Measurements from ENCODE around the gene TGFB1I1.

TGFB1I1 gene

GRCh38 chr16:31452631-31453106 is 19.3 kb upstream of the TGFB1I1 start:
- no peak for DNase-seq (ENCODE audit: low read depth)

GRCh38 chr16:31453255-31454204 is 18.4 kb upstream of the TGFB1I1 start:
- no peak for DNase-seq (ENCODE audit: low read depth)

- DNase-seq (ENCODE audit: low read depth): no peak
Observed at GRCh38 chr16:31455601-31456314, 16.2 kb upstream of the TGFB1I1 start.

GRCh38 chr16:31456988-31457360 is 15.0 kb upstream of the TGFB1I1 start:
- no peak for DNase-seq (ENCODE audit: low read depth)

GRCh38 chr16:31458073-31458843 is 13.7 kb upstream of the TGFB1I1 start:
- peak; percentile 38 for DNase-seq (ENCODE audit: low read depth)

GRCh38 chr16:31458844-31459686 is 12.9 kb upstream of the TGFB1I1 start, which contains the start of gene ARMC5:
Gene ARMC5, plus strand, starts transcription at chr16:31459501. Its CDS starts 24 bp downstream, at chr16:31459525.
- DNase-seq (ENCODE audit: low read depth): peak; percentile 94

GRCh38 chr16:31459687-31460581 is 12.0 kb upstream of the TGFB1I1 start:
- DNase-seq (ENCODE audit: low read depth): peak; percentile 100

- no peak for DNase-seq (ENCODE audit: low read depth)
Observed at GRCh38 chr16:31460582-31461002, 11.4 kb upstream of the TGFB1I1 start.

GRCh38 chr16:31461201-31461920 is 10.6 kb upstream of the TGFB1I1 start:
- no peak for DNase-seq (ENCODE audit: low read depth)

- DNase-seq (ENCODE audit: low read depth): no peak
Observed at GRCh38 chr16:31461921-31462804, 9.8 kb upstream of the TGFB1I1 start.

- DNase-seq (ENCODE audit: low read depth): no peak
Observed at GRCh38 chr16:31464348-31464769, 7.6 kb upstream of the TGFB1I1 start.

GRCh38 chr16:31464781-31465260 is 7.1 kb upstream of the TGFB1I1 start:
- DNase-seq (ENCODE audit: low read depth): no peak

GRCh38 chr16:31465788-31466370 is 6.1 kb upstream of the TGFB1I1 start:
- DNase-seq (ENCODE audit: low read depth): no peak

GRCh38 chr16:31466381-31466841 is 5.5 kb upstream of the TGFB1I1 start:
- no peak for DNase-seq (ENCODE audit: low read depth)

- no peak for DNase-seq (ENCODE audit: low read depth)
Observed at GRCh38 chr16:31467151-31467773, 4.7 kb upstream of the TGFB1I1 start.

- DNase-seq (ENCODE audit: low read depth): no peak
Observed at GRCh38 chr16:31467858-31468257, 4.1 kb upstream of the TGFB1I1 start.

GRCh38 chr16:31470615-31471014 is 1.3 kb upstream of the TGFB1I1 start:
- no peak for DNase-seq (ENCODE audit: low read depth)
